ENCODE measurements around the gene GPR148.

The GPR148 gene

DNA sequence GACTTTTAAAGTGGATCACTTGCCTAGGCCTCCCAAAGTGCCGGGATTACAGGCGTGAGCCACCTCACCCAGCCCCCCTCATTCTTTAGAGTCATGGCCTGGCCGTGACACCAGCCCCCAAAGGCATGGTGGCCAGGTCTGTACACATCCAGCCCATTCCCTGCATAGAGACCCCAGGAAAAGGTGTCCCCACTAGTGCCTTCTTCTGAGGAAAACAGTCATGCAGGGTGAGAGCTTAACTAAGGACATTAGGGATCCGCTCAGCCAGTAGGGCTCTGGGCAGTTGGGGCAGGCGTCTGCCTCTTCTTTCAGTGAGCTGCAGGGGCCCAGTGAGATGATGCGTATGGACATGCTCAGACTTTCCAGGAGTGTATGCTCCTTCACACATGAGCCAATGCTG is 20.8 kb downstream of the GPR148 start:
- DNase-seq = no peak

DNA sequence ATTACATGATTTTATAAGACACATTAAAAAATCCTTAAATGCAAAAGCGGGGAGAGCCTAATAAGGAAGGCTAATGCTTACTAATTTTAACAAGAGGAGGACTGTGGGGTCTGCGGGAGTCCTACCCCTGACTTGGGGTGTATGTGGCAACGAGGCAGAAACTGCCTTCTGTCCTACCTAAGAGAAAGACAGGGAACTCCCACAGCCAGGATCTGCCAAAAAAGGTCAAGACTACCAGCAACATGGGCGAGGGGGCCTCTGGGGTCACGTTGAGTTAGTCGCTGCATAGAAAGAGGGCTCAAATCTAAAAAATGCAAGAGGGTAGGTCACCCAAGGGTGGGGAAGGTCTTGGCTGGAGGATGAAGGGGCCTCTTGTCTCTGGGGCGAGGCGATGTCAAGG is 25.9 kb downstream of the GPR148 start:
- no peak for DNase-seq

DNA sequence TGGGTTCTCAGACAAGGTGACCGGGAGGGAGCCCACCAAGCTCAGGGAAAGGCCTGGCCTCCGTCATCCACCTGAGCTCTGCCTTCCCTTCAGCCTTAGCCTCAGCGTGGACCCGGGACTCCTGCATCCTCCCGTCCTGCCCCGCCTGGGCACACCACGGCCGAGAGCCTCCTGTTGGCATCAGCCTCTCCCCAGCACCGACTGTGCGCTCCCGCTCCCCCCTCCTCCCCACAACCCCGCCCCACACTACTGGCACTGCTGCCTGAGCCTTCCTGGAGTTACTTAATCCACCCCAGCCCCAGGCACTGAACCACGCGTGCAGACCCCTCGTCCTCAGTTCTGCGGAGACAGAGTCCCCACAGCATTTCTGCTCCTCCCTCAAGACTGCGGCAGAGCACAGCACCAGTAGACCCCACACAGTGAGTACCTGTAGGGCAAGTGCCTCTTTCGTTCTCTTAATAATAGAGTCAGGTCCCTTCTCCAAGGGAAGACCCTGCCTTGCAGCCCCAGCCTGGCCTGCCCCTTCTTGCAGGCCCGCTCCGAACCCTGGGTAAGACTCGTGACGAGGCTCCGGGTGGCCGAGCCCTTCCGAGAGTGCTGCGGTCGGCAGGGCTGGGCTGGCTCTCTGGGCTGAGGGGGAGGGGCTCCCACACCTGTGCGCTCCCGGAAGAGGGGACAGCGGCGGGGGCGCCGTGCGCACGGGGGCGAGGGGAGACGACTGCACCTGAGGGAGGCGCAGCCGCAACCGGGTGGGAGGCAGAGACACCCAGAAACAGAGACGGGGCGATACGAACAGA is 26.6 kb downstream of the GPR148 start, which contains the start of gene AMER3:
TSS of gene AMER3 (plus strand) at position 285 of the 797 bp plus-strand sequence. CDS start 6,533 bp downstream, outside the sequence.
- DNase-seq = peak; percentile 54

DNA sequence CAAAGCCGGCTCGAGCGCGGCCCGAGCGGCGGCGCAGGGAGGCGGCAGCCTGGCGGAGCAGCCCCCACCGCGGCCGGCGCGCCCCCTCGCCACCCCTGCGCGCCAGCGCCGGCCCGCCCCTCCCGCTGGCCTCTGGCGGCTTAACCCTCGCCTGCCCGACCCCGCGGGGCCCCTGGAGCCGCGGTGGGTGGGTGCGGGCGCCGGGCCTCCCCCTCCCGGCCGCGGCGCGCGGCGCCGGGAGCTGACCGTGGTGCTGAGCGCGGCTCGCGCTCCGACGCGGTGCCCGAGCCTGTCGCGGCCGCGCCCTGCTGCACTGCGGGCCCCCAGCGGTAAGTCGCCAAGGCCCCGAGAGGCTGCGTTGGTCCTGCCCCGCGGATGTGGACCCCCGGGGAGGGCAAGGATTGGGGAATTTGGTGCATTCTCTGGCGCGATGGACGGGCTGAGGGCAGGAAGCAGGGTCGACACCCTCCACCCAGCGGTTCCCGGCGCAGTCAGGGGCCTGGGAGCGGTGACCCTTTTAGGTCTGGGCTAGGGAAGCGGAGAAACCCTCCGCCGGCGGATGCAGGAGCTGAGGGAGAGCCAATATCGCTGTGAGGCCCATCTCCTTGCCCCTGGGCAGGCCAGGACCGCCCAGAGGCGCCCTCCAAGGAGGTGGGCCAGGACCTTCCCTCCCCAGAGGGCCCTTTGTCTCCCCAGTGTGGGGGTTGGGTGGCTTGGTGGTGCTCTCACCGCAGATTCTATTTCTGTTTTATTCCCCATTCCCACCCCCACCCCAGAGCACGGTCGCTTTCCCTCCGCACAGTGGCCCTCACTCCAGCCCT is 27.4 kb downstream of the GPR148 start:
- peak; percentile 54 for DNase-seq

DNA sequence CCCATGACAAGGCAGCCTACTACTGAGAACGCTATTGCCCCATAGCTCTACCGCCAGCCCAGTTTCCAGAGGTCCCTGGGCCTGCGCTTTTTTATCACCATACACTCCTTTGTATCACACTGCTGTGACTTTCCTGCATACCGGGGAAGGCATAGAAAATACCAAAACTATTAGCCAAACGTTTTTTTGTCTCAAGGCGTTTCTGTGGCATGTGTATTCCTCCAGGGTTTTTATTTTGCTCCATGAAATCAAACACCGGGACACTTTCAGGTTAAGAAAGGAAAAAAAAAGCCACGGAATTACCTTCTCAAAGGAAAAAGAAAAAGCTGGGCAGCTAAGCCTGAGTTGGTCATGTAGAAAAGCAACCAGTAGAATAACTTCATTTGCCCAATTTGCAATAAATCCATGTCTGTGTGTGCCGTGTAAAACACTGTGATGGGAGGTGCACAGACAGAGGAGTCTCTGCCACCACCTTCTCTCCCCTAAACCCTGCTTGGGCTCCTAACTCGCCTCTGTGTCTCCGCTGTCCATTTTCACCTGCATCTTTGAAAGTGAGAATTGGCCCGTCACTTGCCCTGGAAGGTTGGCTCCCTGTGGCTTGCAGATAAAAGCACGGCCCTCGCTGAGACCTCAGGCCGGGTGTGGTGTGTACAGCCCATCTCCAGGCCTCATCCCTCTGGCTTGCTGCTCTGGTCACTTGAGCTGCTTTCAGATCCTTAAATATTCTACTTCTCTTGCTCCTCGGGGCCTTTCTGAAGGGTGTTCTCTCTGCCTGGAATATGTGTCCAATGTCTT is 28.2 kb downstream of the GPR148 start:
- no peak for DNase-seq

DNA sequence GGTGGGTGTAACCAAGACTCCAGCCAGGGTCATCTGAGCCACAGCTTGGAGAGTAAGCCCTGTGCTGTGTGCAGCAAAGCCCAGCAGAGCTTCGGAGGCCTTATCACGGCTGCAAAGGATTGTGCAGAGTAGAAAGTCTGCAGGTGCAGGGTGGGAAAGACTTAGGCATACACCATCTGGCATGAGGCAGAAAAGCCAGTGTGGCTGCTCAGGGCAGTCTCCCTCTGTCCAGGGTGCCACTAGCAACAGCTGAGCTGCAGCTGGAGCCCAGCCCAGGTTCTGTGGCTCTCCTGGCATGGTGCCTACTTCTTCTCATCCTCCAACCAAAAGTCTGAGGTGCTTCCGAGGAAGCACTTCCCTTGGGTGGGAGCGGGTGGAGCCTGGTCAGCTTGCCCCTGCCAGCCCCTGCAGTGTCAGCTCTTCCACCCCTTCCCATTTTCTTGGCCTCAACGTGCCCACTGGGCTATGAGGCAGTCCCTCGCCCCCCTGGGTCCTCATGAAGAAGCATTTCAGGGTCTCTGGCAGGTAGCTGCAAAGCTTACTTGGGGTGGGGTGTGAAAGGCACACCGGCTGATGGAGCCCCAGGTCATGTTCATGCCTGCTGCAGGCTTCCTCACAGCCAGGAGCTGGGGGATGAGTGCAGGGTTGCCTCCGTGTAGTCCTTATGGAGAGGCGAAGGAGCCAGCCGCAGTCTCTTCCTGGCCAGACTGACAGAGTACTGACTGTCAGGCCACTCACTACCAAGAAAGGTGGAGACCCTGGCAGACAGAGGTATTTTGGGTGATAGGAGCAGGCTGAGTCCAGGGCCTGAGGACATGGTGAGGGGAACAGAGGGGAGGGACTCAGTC is 31.3 kb downstream of the GPR148 start:
- DNase-seq = peak; percentile 82

DNA sequence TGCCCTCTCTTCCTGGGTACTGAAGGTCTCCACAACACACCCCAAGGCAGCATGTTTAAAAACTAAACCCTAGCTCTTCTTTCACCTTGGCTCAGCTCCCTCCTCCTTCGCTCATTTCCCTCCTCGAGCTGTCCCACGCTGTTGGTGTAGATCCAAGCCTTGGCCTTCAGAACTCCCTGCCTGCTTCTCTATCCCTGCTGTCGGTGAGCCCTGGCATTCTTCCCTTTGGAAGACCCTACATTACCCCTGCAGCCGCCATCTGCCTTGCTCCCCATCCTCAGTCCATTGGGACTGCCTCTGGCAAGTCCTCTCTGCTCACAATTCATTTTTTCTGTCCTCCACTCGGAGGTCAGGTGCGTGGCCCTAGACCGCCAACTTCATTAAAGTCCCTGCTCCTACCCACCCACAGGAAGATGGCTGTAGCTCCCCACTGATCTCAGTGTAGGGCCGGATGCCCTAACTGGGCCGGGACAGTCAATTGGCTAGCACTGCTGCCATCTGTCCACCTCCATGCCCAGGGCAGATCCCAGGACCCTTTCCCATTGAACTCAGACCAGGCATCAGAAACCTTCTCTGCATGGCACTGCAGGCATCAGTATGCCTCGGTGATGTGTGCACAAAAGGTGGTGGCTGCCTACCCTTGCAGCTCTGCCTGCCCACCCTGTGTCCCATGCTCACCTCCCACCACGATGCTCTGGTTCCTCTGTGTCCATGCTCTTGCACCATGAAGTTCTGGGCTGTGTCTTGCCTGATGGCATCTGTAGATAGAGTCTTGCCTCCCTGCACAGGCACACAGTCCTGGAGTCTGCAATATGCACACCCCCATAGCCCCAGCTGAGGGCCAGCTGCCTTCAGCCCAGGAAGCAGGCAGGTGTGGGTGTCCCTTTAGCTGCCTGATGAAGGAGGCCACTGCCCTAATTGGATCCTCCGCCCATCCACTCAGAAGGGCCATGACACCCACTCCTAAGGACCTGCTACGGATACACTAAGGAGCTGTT is 32.2 kb downstream of the GPR148 start:
- DNase-seq = no peak

DNA sequence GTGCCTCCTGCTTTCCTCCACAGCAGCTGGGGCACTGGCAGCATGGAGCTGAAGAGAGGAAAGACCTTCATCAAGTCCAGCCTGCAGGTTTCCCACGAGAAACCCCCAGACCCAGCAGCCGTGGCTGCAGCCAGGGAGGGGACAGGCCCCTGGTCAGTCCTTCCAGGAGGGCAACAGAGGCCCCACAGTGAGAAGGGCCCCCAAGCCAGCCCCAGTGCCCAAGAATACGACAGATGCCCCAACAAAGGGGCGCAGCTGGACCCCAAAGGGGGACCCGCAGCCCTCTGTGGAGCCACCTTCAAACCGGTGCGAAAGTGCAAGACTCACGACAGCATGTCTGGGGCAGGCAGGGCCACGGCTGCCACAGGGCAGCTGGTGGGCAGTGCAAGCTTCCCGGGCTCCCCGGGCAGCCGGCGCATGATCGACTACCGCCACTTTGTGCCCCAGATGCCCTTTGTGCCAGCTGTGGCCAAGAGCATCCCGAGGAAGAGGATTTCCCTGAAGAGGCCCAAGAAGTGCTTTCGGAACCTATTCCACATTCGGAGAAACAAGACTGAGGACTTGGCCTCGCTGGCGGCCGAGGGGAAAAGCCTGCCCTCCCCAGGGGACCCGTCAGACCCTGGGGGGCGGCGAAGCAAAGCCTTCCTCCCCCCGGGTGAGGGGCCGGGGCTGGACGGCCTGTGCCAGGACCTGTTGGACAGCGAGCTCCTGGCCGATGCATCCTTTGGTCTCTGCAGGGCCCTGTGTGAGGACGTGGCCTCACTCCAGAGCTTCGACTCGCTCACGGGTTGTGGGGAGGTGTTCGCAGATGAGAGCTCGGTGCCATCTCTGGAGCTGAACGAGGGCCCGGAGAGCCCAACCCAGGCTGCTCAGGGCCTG is 33.4 kb downstream of the GPR148 start:
- DNase-seq = no peak

DNA sequence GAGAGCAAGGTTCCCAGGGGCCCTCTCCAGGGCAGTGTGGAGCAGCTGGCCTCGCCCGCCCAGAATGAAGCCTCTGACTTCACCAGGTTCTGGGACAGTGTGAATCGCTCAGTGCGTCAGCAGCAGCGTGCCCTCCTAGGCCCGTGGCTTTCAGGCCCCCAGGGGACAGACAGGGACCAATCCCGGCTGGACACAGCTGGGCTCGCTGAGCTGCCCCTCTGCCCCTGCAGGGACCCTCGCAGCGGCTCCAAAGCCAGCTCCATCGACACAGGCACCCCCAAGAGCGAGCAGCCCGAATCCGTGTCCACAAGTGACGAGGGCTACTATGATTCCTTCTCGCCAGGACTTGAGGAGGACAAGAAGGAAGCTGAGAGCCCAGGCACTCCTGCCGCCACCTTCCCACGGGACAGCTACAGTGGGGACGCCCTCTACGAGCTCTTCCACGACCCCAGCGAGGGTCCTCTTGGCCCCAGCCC is 34.1 kb downstream of the GPR148 start:
- no peak for DNase-seq

DNA sequence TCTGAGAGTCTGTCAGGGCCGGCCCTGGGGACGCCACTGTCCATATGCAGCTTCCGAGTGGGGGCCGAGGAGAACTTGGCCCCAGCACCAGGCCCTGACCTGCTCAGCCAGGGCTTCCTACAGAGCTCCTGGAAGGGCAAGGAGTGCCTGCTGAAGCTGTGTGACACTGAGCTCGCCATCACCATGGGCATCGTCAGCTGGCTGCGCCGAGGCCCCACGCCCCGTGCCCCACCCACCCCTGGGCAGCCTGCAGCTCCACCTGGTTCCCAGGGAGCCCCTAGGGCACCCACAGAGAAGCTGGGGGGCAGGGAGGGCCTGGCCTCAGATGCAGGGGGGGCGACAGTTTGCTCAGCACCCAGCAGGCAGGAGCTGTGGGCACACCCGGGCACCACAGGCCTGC is 34.5 kb downstream of the GPR148 start:
- DNase-seq = no peak

DNA sequence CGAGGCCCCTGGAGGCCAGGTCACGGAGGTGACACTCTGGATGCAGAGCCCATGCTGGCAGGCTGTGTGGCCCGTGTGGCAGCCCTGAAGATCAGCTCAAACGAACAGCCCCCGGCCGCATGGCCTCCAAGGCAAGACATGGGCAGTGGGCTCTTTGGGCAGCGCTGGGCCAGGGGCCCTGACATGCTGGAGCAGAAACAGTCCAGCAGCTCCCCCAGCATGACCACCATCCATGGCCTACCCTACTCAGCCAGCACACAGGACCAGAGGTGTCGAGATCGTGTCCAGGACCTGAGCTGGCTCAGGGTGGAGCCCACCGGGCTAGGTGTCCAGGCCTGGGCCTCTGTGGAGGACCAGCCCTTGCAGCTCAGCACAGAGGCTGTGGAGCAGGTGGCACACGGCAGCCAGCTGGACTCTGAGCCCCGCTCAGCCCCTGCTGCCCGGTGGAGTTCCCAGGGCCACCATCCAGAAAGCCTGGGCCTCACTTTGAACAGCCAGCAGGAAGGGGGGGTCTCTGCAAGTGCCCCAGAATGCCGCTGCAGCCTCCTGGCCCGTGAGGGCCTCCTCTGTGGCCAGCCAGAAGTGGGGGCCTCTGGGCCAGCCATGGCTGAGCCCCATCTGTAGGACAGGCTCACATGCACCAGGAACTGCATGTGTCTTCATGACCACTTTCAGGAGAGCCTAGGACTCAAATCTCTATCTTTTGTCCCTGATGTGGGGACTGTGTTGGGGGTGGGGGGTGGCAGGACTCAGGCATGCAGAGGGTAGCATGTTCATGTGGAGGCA is 35.4 kb downstream of the GPR148 start:
- DNase-seq = no peak

DNA sequence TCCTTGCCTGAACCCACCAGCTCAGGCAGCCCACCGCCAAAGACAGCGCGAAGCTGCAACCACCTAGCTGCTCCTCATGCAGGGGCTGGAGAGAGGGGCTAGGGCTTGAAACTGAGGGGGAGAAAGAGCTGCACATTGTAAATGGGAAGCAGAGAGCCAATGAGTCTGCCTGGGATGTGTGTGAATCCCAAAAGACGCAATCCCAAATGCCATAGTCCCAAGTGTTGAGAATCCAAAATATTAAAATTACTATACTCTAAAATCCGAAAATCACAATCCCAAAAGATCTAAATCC is 35.9 kb downstream of the GPR148 start:
- DNase-seq = no peak

DNA sequence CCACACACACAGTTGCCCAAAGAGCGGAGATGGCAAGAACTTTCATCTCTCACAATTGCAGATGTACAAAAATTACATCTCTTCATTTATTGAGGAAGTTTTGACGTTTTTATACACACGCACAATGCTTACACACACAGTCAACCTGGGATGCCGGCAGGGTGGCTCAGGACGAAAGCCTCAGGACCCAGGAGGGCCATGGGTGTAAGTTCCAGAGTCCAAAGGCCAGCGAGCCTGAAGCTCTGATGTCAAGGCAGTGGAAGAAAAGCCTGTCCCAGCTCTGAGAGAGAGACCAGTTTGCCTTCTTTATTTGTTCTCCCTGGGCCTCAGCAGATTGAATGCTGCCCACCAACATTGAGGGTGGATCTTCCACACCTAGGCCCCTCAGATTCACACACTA is 36.6 kb downstream of the GPR148 start:
- no peak for DNase-seq

DNA sequence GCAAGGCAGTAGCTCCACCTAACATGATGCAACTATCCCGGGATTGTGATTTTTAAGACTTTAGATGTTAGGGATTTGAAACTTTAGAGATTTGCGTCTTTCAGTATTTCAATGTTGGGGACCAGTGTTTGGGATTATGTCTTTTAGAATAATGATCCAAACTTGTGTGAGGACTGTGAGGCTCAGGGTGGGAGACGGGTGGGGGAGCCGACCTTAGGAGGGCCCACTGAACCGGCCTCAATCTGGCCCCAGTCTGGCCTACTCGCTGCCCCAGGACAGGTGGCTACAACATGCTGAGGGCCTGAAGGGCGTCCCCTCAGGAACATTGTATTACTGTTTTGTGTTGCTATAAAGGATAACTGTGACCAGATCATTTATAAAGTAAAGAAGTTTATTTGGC is 37.2 kb downstream of the GPR148 start:
- DNase-seq = no peak

DNA sequence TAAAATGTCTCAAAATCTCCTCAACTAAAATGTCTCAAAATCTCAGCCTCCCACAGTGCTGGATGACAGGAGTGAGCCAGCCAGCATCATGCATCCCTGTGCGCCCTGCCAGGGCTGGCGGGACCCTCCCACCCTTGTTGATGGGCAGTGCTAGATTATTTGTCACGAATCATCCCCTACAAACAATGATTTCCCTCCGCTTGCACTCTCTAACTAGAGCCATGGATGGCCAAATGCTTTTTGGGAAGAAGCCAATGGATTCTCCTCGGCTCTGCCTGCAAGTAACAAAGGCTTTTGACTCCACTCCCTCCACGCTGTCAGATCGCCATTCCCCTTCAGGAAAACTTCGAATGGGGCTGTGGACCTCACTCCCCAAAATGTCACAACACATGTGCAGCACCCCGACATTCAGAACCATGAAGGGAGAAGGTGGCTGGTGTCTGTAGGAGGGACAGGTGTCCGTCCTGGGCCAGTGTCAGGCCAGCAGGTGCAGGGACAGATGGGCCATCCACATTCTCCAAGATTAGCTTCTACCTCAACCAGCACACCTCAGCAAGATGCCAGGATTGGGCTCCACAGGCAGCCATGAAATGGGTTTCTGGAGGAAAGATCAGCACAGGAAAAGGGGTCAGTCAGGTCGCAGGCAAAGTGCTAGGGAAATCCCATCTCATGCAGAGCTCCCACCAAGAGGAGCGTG is 38.0 kb downstream of the GPR148 start:
- DNase-seq = no peak

DNA sequence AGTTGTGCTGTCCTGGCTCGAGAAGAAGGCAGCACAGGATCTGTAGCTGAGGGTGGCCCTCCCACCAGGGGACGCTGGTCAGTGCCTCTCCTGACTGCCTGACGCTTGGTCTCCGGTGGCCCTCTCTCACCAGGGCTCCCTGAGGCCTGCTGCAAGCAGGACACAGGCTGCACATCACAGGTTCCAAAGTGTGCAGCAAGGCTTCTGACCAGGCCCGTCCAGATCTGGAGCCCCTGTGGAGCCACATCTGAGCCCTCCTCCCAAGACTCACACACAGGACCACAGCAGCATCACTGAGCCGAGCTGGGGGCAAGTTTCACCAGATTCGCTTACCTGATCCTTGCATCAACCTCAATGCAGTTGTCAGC is 38.5 kb downstream of the GPR148 start:
- DNase-seq = no peak

DNA sequence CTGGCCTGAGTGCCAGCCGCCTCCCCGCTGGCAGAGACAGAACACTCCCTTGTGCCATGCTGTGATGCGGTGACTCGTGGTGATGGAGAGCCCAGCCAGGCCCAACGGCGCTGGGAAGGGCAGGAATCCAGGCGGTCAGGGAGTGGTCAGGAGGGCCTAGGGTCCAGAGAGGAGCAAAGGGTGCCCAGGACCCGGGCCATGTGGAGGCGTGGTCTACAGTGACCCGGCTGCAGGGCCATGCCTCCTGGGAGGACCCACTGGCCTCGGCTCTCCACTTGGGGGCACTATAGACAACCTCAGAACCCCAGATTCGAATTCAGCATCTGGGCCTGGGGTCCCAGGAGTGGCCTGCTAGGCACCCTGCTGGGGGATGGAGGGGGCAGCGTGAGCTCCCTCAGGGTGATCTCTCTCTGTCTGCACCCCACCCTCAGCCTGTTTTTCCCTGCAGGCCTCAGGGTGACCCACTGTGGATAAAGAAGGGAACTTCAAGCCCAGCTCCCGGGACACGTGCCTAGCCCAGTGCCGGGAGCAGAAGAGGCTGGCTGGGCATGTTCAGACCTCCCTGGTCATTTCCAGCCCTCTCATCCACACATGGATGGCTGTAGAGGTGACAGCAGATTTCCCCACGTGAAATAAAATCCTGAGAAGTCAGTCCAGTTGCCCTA is 39.5 kb downstream of the GPR148 start:
- DNase-seq = no peak

DNA sequence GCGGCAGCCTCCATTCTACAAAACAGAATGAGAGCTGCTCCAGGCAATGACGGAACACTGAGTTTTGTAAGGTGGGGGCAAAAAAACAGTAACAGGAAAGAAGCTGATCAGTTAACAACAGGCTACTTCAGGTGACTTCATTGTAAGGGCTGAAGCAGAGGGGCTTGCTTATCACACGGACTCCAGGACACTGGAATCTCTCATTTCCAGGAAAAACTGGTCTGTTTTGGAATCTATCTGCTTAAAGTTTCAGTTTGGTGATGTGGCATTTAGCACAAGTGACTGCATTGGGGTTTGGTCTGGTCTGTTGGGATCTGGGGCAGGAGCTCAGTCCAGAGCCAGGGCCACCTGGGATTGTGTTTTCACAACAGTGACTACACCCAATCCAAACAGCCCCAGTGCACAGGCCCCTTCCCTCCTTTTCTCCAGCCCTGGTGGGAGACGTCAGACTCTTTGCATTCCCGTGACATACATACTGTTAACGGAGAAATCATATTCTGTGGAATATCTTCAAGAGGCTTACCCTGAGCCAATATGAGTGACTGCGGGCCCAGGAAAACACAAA is 40.6 kb downstream of the GPR148 start:
- no peak for DNase-seq
